ENCODE data around the gene MAN2B2.

MAN2B2 gene

GRCh38 chr4:6568148-6568547 lies 6.8 kb upstream of the MAN2B2 start (continued):
- no peak for TF ChIP-seq CSDC2 (CRISPR knock-in tag; IDR thresholded peaks at IDR 0.05)
- no peak for TF ChIP-seq PPARA (CRISPR knock-in tag; IDR thresholded peaks at IDR 0.05; ENCODE audit: borderline replicate concordance)
- no peak for TF ChIP-seq ZC3H10 (CRISPR knock-in tag; IDR thresholded peaks at IDR 0.05)

GRCh38 chr4:6568689-6569332 lies 6.2 kb upstream of the MAN2B2 start:
- peak; percentile 63 for ATAC-seq
- TF ChIP-seq POU6F1 (CRISPR knock-in tag; IDR thresholded peaks at IDR 0.05; ENCODE audit: borderline replicate concordance, low read depth): no peak
- no peak for TF ChIP-seq ISL1 (CRISPR knock-in tag; IDR thresholded peaks at IDR 0.05)
- no peak for TF ChIP-seq ZFP3 (CRISPR knock-in tag; IDR thresholded peaks at IDR 0.05)
- TF ChIP-seq GLIS3 (CRISPR knock-in tag; IDR thresholded peaks at IDR 0.05): no peak
- no peak for TF ChIP-seq SNAI2 (CRISPR knock-in tag; IDR thresholded peaks at IDR 0.05)
- TF ChIP-seq ARNTL (CRISPR knock-in tag; IDR thresholded peaks at IDR 0.05; ENCODE audit: borderline replicate concordance, low read depth): no peak
- TF ChIP-seq TOX (CRISPR knock-in tag; IDR thresholded peaks at IDR 0.05; ENCODE audit: borderline replicate concordance): no peak
- no peak for TF ChIP-seq ZNF565 (CRISPR knock-in tag; conservative IDR thresholded peaks at IDR 0.05; ENCODE audit: low read depth)
- no peak for TF ChIP-seq RARB (CRISPR knock-in tag; IDR thresholded peaks at IDR 0.05)
- TF ChIP-seq PATZ1 (CRISPR knock-in tag; IDR thresholded peaks at IDR 0.05; ENCODE audit: borderline replicate concordance): no peak
- no peak for TF ChIP-seq CSRNP3 (CRISPR knock-in tag; IDR thresholded peaks at IDR 0.05)
- TF ChIP-seq ZFP30 (CRISPR knock-in tag; IDR thresholded peaks at IDR 0.05): no peak
- TF ChIP-seq CSDC2 (CRISPR knock-in tag; IDR thresholded peaks at IDR 0.05): no peak
- TF ChIP-seq, protein P1, sequence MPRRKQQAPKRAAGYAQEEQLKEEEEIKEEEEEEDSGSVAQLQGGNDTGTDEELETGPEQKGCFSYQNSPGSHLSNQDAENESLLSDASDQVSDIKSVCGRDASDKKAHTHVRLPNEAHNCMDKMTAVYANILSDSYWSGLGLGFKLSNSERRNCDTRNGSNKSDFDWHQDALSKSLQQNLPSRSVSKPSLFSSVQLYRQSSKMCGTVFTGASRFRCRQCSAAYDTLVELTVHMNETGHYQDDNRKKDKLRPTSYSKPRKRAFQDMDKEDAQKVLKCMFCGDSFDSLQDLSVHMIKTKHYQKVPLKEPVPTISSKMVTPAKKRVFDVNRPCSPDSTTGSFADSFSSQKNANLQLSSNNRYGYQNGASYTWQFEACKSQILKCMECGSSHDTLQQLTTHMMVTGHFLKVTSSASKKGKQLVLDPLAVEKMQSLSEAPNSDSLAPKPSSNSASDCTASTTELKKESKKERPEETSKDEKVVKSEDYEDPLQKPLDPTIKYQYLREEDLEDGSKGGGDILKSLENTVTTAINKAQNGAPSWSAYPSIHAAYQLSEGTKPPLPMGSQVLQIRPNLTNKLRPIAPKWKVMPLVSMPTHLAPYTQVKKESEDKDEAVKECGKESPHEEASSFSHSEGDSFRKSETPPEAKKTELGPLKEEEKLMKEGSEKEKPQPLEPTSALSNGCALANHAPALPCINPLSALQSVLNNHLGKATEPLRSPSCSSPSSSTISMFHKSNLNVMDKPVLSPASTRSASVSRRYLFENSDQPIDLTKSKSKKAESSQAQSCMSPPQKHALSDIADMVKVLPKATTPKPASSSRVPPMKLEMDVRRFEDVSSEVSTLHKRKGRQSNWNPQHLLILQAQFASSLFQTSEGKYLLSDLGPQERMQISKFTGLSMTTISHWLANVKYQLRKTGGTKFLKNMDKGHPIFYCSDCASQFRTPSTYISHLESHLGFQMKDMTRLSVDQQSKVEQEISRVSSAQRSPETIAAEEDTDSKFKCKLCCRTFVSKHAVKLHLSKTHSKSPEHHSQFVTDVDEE (CRISPR knock-in tag; IDR thresholded peaks at IDR 0.05): no peak

DNA sequence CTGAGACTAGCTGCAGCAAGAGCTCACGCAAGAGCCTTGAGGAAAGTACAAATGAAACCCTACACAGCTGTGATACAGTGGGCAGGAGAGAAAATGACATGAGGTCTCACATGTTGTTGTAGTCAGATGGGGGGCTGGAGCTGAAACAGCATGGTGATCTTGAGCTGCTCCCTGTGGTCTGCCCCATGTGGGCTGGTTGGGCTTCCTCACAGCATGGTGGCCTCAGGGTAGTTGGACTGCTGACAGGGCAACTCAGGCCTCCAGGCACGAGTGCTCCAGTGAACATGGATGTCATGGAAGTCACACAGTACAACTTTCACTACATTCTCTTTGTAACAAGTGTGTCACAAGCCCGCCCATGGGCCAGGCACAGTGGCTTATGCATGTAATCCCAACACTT lies 3.4 kb upstream of the MAN2B2 start:
- TF ChIP-seq ESRRG (CRISPR knock-in tag; IDR thresholded peaks at IDR 0.05) (no peak), ZC3H10 (CRISPR knock-in tag; IDR thresholded peaks at IDR 0.05) (no peak), ZNF70 (CRISPR knock-in tag; IDR thresholded peaks at IDR 0.05) (no peak), ZFP30 (CRISPR knock-in tag; IDR thresholded peaks at IDR 0.05) (no peak), CSDC2 (CRISPR knock-in tag; IDR thresholded peaks at IDR 0.05) (no peak)
- no peak for ATAC-seq

- ATAC-seq: no peak
- TF ChIP-seq GLIS3 (CRISPR knock-in tag; IDR thresholded peaks at IDR 0.05) (no peak), PATZ1 (CRISPR knock-in tag; IDR thresholded peaks at IDR 0.05; ENCODE audit: borderline replicate concordance) (no peak), CSDC2 (CRISPR knock-in tag; IDR thresholded peaks at IDR 0.05) (no peak), ESRRG (CRISPR knock-in tag; IDR thresholded peaks at IDR 0.05) (no peak), OSR1 (CRISPR knock-in tag; IDR thresholded peaks at IDR 0.05) (no peak), CSRNP3 (CRISPR knock-in tag; IDR thresholded peaks at IDR 0.05) (no peak), PPARA (CRISPR knock-in tag; IDR thresholded peaks at IDR 0.05; ENCODE audit: borderline replicate concordance) (no peak), ZFP30 (CRISPR knock-in tag; IDR thresholded peaks at IDR 0.05) (no peak), SNAI2 (CRISPR knock-in tag; IDR thresholded peaks at IDR 0.05) (no peak), ZNF70 (CRISPR knock-in tag; IDR thresholded peaks at IDR 0.05) (no peak), BACH2 (CRISPR knock-in tag; IDR thresholded peaks at IDR 0.05; ENCODE audit: borderline replicate concordance) (no peak), ZC3H10 (CRISPR knock-in tag; IDR thresholded peaks at IDR 0.05) (no peak), ARNTL (CRISPR knock-in tag; IDR thresholded peaks at IDR 0.05; ENCODE audit: borderline replicate concordance, low read depth) (no peak), TOX (CRISPR knock-in tag; IDR thresholded peaks at IDR 0.05; ENCODE audit: borderline replicate concordance) (no peak)
- TF ChIP-seq, protein P1 (CRISPR knock-in tag; IDR thresholded peaks at IDR 0.05): no peak
Observed at GRCh38 chr4:6573551-6573950, 1.4 kb upstream of the MAN2B2 start.

All from SK-N-SH treated with all-trans-retinoic acid at 6 μM for 48 hours (cell line).